ENCODE measurements around the gene POLR3H. TPM values are rescaled to one million over a fixed set of nuclear protein-coding genes. Genes with fewer than 3 reads are reported as not detected.

POLR3H gene
- total RNA-seq, 1 experiment from 2014 or later = 21.2 TPM

DNA sequence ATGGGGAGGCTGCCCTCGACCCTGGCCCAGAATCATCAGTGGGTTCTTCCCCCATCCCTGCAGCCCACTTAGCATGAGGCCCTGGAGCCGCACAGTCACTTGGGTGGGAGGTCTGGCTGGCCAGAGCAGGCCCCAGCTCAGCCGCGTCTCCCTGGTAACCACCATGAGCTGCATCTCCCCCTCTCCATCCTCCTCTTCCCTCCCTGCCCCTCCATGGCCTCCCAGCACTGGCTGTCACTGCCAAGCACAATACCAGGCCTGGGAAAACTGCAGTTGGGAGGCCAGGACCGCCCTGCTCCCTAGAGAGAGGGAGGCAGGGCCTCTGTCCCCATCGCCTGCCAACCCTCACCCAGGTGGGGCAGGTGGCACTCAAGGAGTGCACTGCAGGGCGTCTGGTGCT is 24.5 kb upstream of the POLR3H start:
- Histone ChIP-seq H3K27ac (ENCODE audit: low read length) (no peak overlapping the region), H2AFZ (ENCODE audit: low read length) (no peak overlapping the region), H3K4me2 (ENCODE audit: low read length) (no peak overlapping the region), H3K9me2 (replicated peaks; ENCODE audit: low read length) (no peaks in the 10 kb centered on the region), H3K4me1 (ENCODE audit: insufficient read depth, low read length) (peaks cover 15% of the 10 kb centered on the region; the same call in 1 of the 2 replicates), H4K20me1 (ENCODE audit: low read length) (no peaks in the 10 kb centered on the region), H3K27me3 (ENCODE audit: low read length) (no peaks in the 10 kb centered on the region), H3K9me3 (ENCODE audit: low read length) (no peaks in the 10 kb centered on the region), H3K36me3 (ENCODE audit: low read depth, low read length) (no peaks in the 10 kb centered on the region), H3K79me2 (ENCODE audit: low read length) (no peaks in the 10 kb centered on the region), H3F3A (ENCODE audit: low read length, unreplicated experiment) (no peaks in the 10 kb centered on the region), H3K4me3 (ENCODE audit: low read length) (no peak overlapping the region), H3K9ac (ENCODE audit: low read length) (no peak overlapping the region)
- no peak for ATAC-seq
- ChIA-PET POLR2A (ENCODE audit: unreplicated experiment) (no interaction called here), CTCF (no interaction called here)
- BruUV-seq (replicated peaks) = no TSS peak
- DNase-seq = no peak
- TF ChIP-seq EZH2 (IDR thresholded peaks at IDR 0.05; ENCODE audit: low read length, unreplicated experiment) (no peak), EZH2phosphoT487 (IDR thresholded peaks at IDR 0.05; ENCODE audit: borderline replicate concordance, low read length) (no peak)
- TF ChIP-seq, protein P1, sequence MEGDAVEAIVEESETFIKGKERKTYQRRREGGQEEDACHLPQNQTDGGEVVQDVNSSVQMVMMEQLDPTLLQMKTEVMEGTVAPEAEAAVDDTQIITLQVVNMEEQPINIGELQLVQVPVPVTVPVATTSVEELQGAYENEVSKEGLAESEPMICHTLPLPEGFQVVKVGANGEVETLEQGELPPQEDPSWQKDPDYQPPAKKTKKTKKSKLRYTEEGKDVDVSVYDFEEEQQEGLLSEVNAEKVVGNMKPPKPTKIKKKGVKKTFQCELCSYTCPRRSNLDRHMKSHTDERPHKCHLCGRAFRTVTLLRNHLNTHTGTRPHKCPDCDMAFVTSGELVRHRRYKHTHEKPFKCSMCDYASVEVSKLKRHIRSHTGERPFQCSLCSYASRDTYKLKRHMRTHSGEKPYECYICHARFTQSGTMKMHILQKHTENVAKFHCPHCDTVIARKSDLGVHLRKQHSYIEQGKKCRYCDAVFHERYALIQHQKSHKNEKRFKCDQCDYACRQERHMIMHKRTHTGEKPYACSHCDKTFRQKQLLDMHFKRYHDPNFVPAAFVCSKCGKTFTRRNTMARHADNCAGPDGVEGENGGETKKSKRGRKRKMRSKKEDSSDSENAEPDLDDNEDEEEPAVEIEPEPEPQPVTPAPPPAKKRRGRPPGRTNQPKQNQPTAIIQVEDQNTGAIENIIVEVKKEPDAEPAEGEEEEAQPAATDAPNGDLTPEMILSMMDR (conservative IDR thresholded peaks at IDR 0.05; ENCODE audit: low read depth, low read length) = no peak
- intact Hi-C loops (cut with micrococcal nuclease) = no loop called here

DNA sequence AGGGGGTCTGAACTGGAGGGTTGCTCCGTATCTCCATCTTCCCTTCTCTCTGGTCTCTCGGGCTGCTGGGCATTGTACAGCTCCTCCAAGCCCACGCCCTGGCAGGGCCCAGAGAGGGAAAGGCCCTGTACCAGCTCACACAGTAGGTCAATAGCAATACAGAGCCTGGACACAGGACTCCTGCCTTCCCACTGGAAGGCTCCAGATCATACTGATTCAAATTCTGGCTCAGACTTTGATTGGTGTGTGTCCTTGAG is 23.2 kb upstream of the POLR3H start:
- H3K36me3 ChIP-seq (ENCODE audit: low read depth, low read length) = no peaks in the 10 kb centered on the region
- H3K4me1 ChIP-seq (ENCODE audit: insufficient read depth, low read length) = peaks cover 26% of the 10 kb centered on the region
- ATAC-seq = no peak
- no peak overlapping the region for H3K9ac ChIP-seq (ENCODE audit: low read length)
- H3K4me2 ChIP-seq (ENCODE audit: low read length) = no peak overlapping the region
- no peak overlapping the region for H3K4me3 ChIP-seq (ENCODE audit: low read length)
- H3F3A ChIP-seq (ENCODE audit: low read length, unreplicated experiment) = no peaks in the 10 kb centered on the region
- ChIA-PET CTCF (no interaction called here), POLR2A (ENCODE audit: unreplicated experiment) (no interaction called here)
- no peak overlapping the region for H3K27ac ChIP-seq (ENCODE audit: low read length)
- intact Hi-C loops (cut with micrococcal nuclease) = no loop called here
- H3K9me2 ChIP-seq (replicated peaks; ENCODE audit: low read length) = no peaks in the 10 kb centered on the region
- TF ChIP-seq EZH2phosphoT487 (IDR thresholded peaks at IDR 0.05; ENCODE audit: borderline replicate concordance, low read length) (no peak), EZH2 (IDR thresholded peaks at IDR 0.05; ENCODE audit: low read length, unreplicated experiment) (no peak)
- TF ChIP-seq, protein P1 (conservative IDR thresholded peaks at IDR 0.05; ENCODE audit: low read depth, low read length) = no peak
- no TSS peak for BruUV-seq (replicated peaks)
- no peaks in the 10 kb centered on the region for H4K20me1 ChIP-seq (ENCODE audit: low read length)
- H3K9me3 ChIP-seq (ENCODE audit: low read length) = no peaks in the 10 kb centered on the region
- no peak overlapping the region for H2AFZ ChIP-seq (ENCODE audit: low read length)
- no peak for DNase-seq
- H3K27me3 ChIP-seq (ENCODE audit: low read length) = no peaks in the 10 kb centered on the region
- no peaks in the 10 kb centered on the region for H3K79me2 ChIP-seq (ENCODE audit: low read length)

DNA sequence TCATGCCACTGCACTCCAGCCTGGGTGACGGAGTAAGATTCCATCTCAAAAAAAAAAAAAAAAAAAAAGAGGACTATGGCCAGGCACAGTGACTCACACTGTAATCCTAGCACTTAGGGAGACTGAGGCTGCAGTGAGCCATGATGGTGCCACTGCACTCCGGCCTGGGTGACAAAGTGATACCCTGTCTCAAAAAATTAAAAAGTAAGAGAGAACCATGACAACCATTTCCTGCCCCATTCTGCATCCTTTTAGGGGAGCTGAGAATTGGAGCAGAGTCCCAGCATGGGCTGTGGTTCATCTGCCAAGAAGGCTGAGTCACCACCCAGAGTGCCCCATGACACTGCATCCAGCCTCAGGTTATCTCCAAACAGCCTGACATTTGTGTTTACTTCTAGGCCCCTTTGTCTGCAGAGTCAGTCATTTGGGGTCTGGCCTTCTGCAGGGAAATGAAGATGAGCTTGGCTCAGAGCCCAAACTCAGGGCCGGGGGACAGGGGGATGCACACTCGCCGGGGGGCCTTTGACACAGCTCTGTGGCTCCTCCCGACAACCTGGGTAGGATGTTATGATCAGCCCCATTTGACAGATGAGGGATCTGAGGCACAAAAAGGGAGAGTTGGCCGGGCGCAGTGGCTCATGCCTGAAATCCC is 21.3 kb upstream of the POLR3H start:
- H3K9me2 ChIP-seq (replicated peaks; ENCODE audit: low read length) = no peaks in the 10 kb centered on the region
- DNase-seq (peak; percentile 68), ATAC-seq (peak; percentile 85)
- H3K4me1 ChIP-seq (ENCODE audit: insufficient read depth, low read length) = peaks cover 26% of the 10 kb centered on the region
- H3K79me2 ChIP-seq (ENCODE audit: low read length) = no peaks in the 10 kb centered on the region
- TF ChIP-seq, protein P1 (conservative IDR thresholded peaks at IDR 0.05; ENCODE audit: low read depth, low read length) = no peak
- no peak for TF ChIP-seq EZH2phosphoT487 (IDR thresholded peaks at IDR 0.05; ENCODE audit: borderline replicate concordance, low read length)
- TF ChIP-seq EZH2 (IDR thresholded peaks at IDR 0.05; ENCODE audit: low read length, unreplicated experiment) = no peak
- no peaks in the 10 kb centered on the region for H3K36me3 ChIP-seq (ENCODE audit: low read depth, low read length)
- no peak overlapping the region for H3K4me2 ChIP-seq (ENCODE audit: low read length)
- H3K27me3 ChIP-seq (ENCODE audit: low read length) = no peaks in the 10 kb centered on the region
- H3K9me3 ChIP-seq (ENCODE audit: low read length) = no peaks in the 10 kb centered on the region
- intact Hi-C loops (cut with micrococcal nuclease) = no loop called here
- H3F3A ChIP-seq (ENCODE audit: low read length, unreplicated experiment) = no peaks in the 10 kb centered on the region
- ChIA-PET CTCF (no interaction called here), POLR2A (ENCODE audit: unreplicated experiment) (interaction anchor here (0.6 kb wide), 1 partner anchor 56 kb away, joined by 4 read pairs; the partner anchor contains the start of gene XRCC6)
- no peak overlapping the region for H3K9ac ChIP-seq (ENCODE audit: low read length)
- H3K4me3 ChIP-seq (ENCODE audit: low read length) = no peak overlapping the region
- BruUV-seq (replicated peaks) = no TSS peak
- H4K20me1 ChIP-seq (ENCODE audit: low read length) = no peaks in the 10 kb centered on the region
- no peak overlapping the region for H2AFZ ChIP-seq (ENCODE audit: low read length)
- peak overlapping the region; percentile 36; the same call in 1 of the 2 replicates for H3K27ac ChIP-seq (ENCODE audit: low read length)

Measured in PC-3 (cell line).